Tracheal epithelial cell (primary cell): Measurements from ENCODE around the gene NDN. TPM values are rescaled to one million over a fixed set of nuclear protein-coding genes. Genes with fewer than 3 reads are reported as not detected.

ENCODE experiments used
- total RNA-seq: library from RNA; depleted of rRNA; stranded (reverse); fragments of >200 nt; gene quantifications from 2 replicates; pipeline ENCODE4 v1.2.1, GENCODE V29; 2014

The NDN gene, protein sequence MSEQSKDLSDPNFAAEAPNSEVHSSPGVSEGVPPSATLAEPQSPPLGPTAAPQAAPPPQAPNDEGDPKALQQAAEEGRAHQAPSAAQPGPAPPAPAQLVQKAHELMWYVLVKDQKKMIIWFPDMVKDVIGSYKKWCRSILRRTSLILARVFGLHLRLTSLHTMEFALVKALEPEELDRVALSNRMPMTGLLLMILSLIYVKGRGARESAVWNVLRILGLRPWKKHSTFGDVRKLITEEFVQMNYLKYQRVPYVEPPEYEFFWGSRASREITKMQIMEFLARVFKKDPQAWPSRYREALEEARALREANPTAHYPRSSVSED
- total RNA-seq, result 6.5 and 13.6 TPM in 2 replicates

DNA sequence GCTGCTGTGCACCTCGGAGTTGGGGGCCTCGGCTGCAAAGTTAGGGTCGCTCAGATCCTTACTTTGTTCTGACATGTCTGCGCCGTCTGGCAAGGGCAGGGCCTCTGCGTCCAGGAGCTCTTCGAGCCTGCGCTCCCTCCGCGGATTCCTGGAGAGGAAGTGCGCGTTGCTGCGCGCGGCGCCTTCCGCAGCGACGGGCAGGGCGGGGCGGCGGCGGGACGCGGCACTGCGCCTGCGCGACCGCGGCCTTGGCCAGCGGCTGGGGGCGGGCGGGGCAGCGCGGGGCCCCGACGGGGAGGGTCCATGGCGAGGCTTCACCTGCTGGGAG is at the start of gene NDN:
Gene NDN, minus strand, starts transcription at position 163 of the 328 bp plus-strand sequence. Its CDS starts 88 bp downstream, at position 75.

DNA sequence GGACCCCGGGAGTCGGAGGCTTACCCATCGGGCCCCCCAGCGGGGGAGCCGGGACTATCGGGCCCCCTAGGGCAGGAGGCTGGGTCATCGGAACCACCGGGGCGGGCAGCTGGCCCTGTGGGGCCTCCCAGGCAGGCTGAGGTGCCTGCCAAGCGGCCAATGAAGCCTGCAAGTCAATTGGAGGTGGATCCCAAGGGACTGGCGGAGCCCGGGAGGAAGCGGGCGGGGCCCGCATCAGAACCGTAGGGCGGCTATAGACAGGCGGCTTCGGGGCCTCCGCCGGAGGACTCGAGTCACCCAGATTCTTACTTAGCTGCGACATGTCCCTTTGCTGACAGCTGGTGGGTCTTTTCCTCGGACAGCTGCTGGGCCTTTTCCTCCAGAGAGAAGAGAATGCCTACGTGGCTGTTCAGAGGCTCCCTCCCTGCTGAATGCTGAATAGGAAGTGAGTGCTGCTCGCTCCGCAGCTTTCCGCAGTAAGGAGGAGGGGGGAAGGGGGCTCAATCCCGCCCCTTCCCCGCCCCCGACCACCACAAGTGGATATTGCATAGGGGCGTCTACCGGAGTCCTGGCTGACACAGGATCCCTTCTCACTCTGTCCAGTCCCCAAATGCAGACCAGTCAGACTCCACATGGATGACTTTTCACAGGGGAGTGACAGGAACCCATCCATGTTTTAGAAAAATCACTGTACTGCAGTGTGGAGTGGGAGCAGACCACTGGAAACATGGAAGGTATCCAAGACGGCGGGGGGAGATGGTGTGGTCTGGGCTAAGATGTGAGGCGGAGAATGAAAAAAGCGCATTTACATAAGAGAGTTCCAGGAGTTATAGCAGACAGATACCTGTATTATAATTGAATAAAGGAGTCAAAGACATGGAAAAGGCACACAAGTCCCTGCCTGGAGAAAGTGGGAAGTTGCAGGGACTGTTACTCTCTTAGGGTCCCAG is 39.4 kb downstream of the NDN start, which contains the start of gene MAGEL2:
Gene MAGEL2, minus strand, starts transcription at position 447 of the 950 bp plus-strand sequence. Its CDS starts 125 bp downstream, at position 322.

Other genes with a start within 250 kb of the NDN start
- gene GOLGA6L2, start 240.1 kb downstream of the NDN start, total RNA-seq, result not detected in 2 replicates
- gene MKRN3, start 121.6 kb downstream of the NDN start, total RNA-seq, result 0.24 TPM in 1 of 2 replicates, not detected in the other
- gene MAGEL2, start 39.4 kb downstream of the NDN start, total RNA-seq, result not detected in 2 replicates